Retinal pigment epithelial cell (primary cell): ENCODE data around the gene SIRPG.

Experiments
- DNase-seq: peaks from one replicate; pipeline ENCODE4 v3.0.0-alpha.2; 2010; ENCODE audit warnings: low read depth
- H3K4me3 ChIP-seq: 2 replicates; pipeline ENCODE4 v1.5.1; 2011; ENCODE audit warnings: mild to moderate bottlenecking, low read length, control low read depth, moderate library complexity
- CTCF ChIP-seq: conservative IDR thresholded peaks from 2 replicates; pipeline ENCODE4 v1.5.1; 2011; ENCODE audit warnings: low read depth, low read length, control low read depth, inconsistent platforms

The SIRPG gene

GRCh38 chr20:1628621-1629020, 29.0 kb downstream of the SIRPG start:
- TF ChIP-seq CTCF: no peak
- H3K4me3 ChIP-seq: no peak overlapping the region
- no peak for DNase-seq

GRCh38 chr20:1627200-1627550, 30.4 kb downstream of the SIRPG start:
- TF ChIP-seq CTCF: no peak
- no peak overlapping the region for H3K4me3 ChIP-seq
- DNase-seq: no peak

GRCh38 chr20:1626528-1627199, 30.9 kb downstream of the SIRPG start:
- no peak for DNase-seq
- no peak overlapping the region for H3K4me3 ChIP-seq
- TF ChIP-seq CTCF: no peak

- no peak for TF ChIP-seq CTCF
- no peak overlapping the region for H3K4me3 ChIP-seq
- no peak for DNase-seq
These were observed 32.4 kb downstream of the SIRPG start for GRCh38 chr20:1625083-1625690.

GRCh38 chr20:1623501-1624205, 33.9 kb downstream of the SIRPG start:
- DNase-seq: no peak
- no peak overlapping the region for H3K4me3 ChIP-seq
- TF ChIP-seq CTCF: no peak

- H3K4me3 ChIP-seq: no peak overlapping the region
- TF ChIP-seq CTCF: no peak
- DNase-seq: no peak
These were observed 35.1 kb downstream of the SIRPG start for GRCh38 chr20:1622450-1622849.

GRCh38 chr20:1621316-1621715, 36.3 kb downstream of the SIRPG start:
- TF ChIP-seq CTCF: no peak
- DNase-seq: no peak
- no peak overlapping the region for H3K4me3 ChIP-seq
